HepG2 (cell line): ENCODE results near the gene HDAC3. TPM values are rescaled to one million over a fixed set of nuclear protein-coding genes. Genes with fewer than 3 reads are reported as not detected.

Source experiments
- ARID4A ChIP-seq: sonication (generic); formaldehyde crosslinking; IDR thresholded peaks from 2 replicates; pipeline ENCODE4 v1.5.0; 2020; ENCODE audit warnings: mild to moderate bottlenecking, missing genetic modification reagents, borderline replicate concordance
- CBFB ChIP-seq: sonication (generic); formaldehyde crosslinking; IDR thresholded peaks from 2 replicates; pipeline ENCODE4 v1.4.0; 2020; ENCODE audit warnings: missing genetic modification reagents
- ELF4 ChIP-seq: sonication (generic); formaldehyde crosslinking; IDR thresholded peaks from 2 replicates; pipeline ENCODE4 v1.5.0; 2020; ENCODE audit warnings: missing genetic modification reagents, mild to moderate bottlenecking, moderate library complexity, borderline replicate concordance
- GPBP1L1 ChIP-seq: sonication (generic); formaldehyde crosslinking; IDR thresholded peaks from 2 replicates; pipeline ENCODE4 v1.5.0; 2020; ENCODE audit warnings: mild to moderate bottlenecking, missing genetic modification reagents
- HDAC2 ChIP-seq: sonication (generic); formaldehyde crosslinking; IDR thresholded peaks from 2 replicates; pipeline ENCODE4 v1.4.0; 2020; ENCODE audit warnings: missing genetic modification reagents
- PRDM4 ChIP-seq: sonication (generic); formaldehyde crosslinking; IDR thresholded peaks from 2 replicates; pipeline ENCODE4 v1.9.0; 2021; ENCODE audit warnings: missing genetic modification reagents, borderline replicate concordance
- PTBP1 ChIP-seq: fragments of 200-400 bp; formaldehyde crosslinking; IDR thresholded peaks from 2 replicates; pipeline ENCODE4 v1.6.1; 2018; ENCODE audit warnings: low read length, low read depth; ENCODE audit not compliant: poor library complexity, severe bottlenecking
- SOX13 ChIP-seq, 3 experiments: fragments of 450-650 bp in 1 of 3; sonication (generic) in 1 of 3; formaldehyde crosslinking in 1 of 3; IDR thresholded peaks in 2 of 3; conservative IDR thresholded peaks in 1 of 3; 2 replicates each; pipeline versions ENCODE4 v1.5.0 to v1.6.1; 2016 to 2020; ENCODE audit warnings: antibody characterized with exemption in 1 of 3, mild to moderate bottlenecking in 1 of 3, missing compliant biosample characterization in 1 of 3, missing genetic modification reagents in 1 of 3, moderate library complexity in 1 of 3
- XBP1 ChIP-seq: sonication (generic); formaldehyde crosslinking; IDR thresholded peaks from 2 replicates; pipeline ENCODE4 v1.5.0; 2020; ENCODE audit warnings: missing genetic modification reagents
- ZNF543 ChIP-seq: sonication (generic); formaldehyde crosslinking; IDR thresholded peaks from 2 replicates; pipeline ENCODE4 v1.4.0; 2020; ENCODE audit warnings: mild to moderate bottlenecking, missing genetic modification reagents
- ZNF552 ChIP-seq: sonication (generic); formaldehyde crosslinking; IDR thresholded peaks from 2 replicates; pipeline ENCODE4 v1.9.0; 2022; ENCODE audit warnings: missing genetic modification reagents, mild to moderate bottlenecking, borderline replicate concordance
- polyA plus RNA-seq, 8 experiments: library from polyadenylated mRNA; depleted of rRNA in 3 of 8; stranded (reverse) in 7 of 8; unstranded in 1 of 8; fragments of >200 nt; fragmentation: Illumina TruSeq in 4 of 8; extraction: Trizol in 4 of 8; gene quantifications; 2 replicates each; pipeline versions ENCODE4 v1.2.1 to v1.2.3, GENCODE V29; 2011 to 2016; ENCODE audit warnings: low read depth in 4 of 8, missing spikeins in 1 of 8, mixed read lengths in 1 of 8; ENCODE audit not compliant: insufficient read depth in 1 of 8
- total RNA-seq, 5 experiments: library from RNA; depleted of rRNA; stranded (reverse); fragments of >200 nt; fragmentation: Illumina TruSeq; extraction: Trizol; gene quantifications; 2 replicates each; pipeline ENCODE4 v1.2.3, GENCODE V29; 2016; ENCODE audit warnings: low read depth in 1 of 5
- TF ChIP-seq, protein P1 (sequence below): IDR thresholded peaks from 2 replicates; pipeline ENCODE4 v1.6.1; 2016; ENCODE audit warnings: missing genetic modification reagents, missing compliant biosample characterization
- TF ChIP-seq, protein P2 (sequence below): sonication (generic); formaldehyde crosslinking; IDR thresholded peaks from 2 replicates; pipeline ENCODE4 v1.5.0; 2020; ENCODE audit warnings: missing genetic modification reagents, mild to moderate bottlenecking, borderline replicate concordance

Gene HDAC3
- total and polyA plus RNA-seq, 2 of the 13 experiments (the other 11 are each of a cell fraction or from before 2014, with no cell fraction given) = 84.0 to 94.1 TPM

DNA sequence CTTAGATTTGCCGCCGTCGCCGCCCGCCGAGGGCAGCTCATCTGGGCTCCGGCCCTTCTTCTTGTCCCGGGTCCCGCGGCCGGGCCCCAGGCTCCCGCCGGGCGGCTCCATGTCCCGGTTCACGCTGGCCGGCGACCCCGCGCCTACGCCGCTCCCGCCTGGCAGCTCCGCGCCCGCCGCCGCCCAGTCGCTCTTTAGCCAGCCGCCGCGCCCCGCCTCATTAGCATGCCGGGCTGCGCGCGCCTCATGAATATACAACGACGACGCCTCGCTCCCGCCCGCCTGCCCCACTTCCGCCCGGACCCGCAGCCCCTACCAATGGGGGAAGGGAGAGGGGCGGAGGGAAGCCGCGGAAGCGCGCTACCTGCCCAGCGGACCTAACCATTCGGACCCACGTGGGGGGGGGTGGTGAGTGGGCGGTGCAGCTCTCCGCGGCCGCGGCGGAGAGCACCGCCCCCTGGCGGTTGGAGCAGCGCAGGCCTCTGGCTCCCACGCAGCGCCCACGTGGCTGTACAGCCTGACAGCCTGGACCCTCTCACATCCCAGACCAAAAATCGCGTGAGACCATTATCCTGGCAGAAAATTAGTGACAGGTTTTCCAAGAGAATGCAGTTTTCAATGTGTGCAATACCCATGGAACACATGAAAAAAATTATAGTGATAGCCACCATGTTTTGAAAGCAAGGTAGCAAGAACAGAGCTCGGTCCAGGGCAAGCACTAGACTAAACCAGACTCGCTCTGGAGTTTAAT is 17.7 kb downstream of the HDAC3 start, which contains the start of gene DIAPH1 (continued):
- TF ChIP-seq PRDM4 (CRISPR knock-in tag) (no peak), PTBP1 (peak; percentile 50), GPBP1L1 (no peak), XBP1 (CRISPR knock-in tag) (no peak), ZNF552 (0 out of 2 replicates have a peak, but pooled peaks have one; percentile 65), ZNF543 (CRISPR knock-in tag) (peak; percentile 79), CBFB (CRISPR knock-in tag) (peak; percentile 92), SOX13 (IDR thresholded peaks at IDR 0.05) (no peak), SOX13 (CRISPR knock-in tag; conservative IDR thresholded peaks at IDR 0.05 in 1 of 2, IDR thresholded peaks at IDR 0.05 in 1 of 2) (peak in 1 of 2 experiments; percentile 56; a peak in 2 of 4 replicates), HDAC2 (peak; percentile 83), ARID4A (CRISPR knock-in tag) (peak; percentile 91), ELF4 (CRISPR knock-in tag) (peak; percentile 74; the same call in 1 of the 2 replicates)
- TF ChIP-seq, protein P1, sequence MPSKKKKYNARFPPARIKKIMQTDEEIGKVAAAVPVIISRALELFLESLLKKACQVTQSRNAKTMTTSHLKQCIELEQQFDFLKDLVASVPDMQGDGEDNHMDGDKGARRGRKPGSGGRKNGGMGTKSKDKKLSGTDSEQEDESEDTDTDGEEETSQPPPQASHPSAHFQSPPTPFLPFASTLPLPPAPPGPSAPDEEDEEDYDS (CRISPR knock-in tag) = peak; percentile 88
- TF ChIP-seq, protein P2, sequence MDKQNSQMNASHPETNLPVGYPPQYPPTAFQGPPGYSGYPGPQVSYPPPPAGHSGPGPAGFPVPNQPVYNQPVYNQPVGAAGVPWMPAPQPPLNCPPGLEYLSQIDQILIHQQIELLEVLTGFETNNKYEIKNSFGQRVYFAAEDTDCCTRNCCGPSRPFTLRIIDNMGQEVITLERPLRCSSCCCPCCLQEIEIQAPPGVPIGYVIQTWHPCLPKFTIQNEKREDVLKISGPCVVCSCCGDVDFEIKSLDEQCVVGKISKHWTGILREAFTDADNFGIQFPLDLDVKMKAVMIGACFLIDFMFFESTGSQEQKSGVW (CRISPR knock-in tag) = no peak
